GM19328 (cell line): Measurements from ENCODE around the gene SCAMP3.
"Not testable (repeated sequence)": the region's sequence is repeated elsewhere in the genome, so short reads cannot be mapped to it uniquely, and the experiment has no call there.

Experiments used
- ATAC-seq: cut with Tn5 transposase; IDR thresholded peaks from one replicate; pipeline ENCODE4 v1.9.1; 2021; ENCODE audit warnings: mild to moderate bottlenecking, moderate library complexity; ENCODE audit not compliant: unreplicated experiment

The SCAMP3 gene

DNA sequence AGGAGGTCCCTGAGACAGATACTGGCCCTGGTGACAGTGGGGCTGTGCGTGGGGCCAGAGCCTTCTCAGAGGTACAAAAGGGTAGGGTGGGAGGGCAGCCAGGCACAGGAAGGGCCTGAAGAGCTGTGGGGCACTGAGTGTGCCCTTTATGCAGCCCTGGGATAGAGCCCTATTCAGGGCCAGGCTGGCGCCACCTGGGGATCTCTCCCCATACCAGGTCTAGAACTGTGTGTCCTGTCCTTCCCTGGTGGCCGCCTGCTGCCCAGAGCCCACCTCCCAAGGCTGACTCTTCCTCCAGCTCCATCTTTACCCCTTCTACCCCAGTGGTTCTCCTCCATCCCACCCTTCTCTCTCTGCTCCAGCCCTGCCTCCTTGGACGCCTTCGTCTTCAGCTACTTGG lies 28.7 kb downstream of the SCAMP3 start:
- ATAC-seq: not testable (repeated sequence)

DNA sequence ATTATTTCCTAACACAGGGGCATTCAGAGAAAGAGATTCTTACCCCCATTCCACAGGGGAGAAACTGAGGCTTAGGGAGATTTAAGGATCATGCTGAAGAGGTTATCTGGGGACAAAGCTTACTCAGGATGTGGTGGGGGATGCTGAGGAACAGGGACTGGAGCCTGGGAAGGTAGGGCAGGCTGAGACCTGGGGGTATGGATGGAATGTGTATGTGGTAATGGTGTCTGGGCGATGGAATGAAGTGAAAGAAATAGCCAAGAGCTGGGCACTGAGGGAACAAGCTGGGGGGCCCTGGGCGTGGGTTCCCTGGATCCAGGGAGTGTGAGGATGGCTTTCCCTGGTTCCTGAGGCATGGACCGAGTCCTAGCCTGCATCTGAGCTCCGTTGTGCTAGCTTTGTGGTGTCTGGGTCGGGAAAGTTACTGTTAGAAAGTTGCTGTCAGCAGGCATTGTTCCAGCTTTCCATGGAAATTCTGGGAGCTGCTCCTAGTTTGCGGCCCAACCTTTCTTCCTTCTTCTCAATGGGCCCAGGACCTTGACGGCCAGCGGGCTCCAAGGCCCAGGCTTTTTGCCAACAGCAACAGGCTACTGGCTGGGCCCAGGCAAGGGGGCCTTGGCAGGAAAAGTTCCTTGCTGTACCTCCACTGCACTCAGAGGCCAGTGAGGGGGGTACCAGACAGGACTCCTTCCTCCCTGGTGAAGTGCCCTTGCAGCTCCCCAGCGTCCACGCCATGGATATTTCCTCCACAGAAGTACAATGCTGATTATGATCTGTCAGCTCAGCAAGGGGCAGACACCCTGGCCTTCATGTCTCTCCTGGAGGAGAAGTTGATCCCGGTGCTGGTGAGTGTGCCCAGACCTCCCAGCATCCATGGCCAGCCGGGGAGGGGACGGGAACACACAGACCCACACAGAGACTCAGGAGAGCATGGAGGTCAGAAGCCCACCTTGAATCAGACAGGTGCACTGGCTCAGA lies 29.9 kb downstream of the SCAMP3 start:
- not testable (repeated sequence) for ATAC-seq

DNA sequence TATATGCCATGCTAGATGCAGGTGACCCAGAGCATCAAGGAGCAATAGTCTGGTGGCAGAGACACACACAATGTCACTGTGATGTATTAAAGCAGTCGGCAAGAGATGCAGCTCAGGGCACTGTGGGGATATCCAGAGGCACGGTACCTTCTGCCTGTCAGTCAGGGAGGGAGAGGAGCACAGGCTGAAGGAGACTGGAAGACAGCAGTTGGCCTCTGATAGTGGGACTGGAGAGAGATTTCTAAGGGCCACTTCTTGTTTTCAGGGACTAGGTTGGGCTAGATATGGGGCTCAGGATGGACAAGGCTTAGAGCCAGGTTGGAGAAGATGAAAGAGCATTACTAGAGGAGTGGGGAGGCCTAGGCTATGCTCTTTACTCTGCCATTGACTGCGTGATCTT lies 30.9 kb downstream of the SCAMP3 start:
- not testable (repeated sequence) for ATAC-seq

DNA sequence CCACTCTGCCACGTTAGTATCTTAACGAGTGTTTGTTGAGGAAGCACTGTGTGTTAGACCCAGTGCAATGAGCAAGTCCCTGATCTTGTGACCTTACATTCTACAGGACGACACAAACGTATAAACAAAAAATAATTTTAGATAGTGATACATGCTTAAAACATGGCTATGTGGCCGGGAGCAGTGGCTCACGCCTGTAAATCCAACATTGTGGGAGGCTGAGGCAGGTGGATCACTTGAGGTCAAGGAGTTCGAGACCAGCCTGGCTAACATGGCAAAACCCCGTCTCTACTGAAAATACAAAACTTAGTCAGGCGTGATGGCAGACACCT lies 34.1 kb downstream of the SCAMP3 start:
- ATAC-seq: no peak

DNA sequence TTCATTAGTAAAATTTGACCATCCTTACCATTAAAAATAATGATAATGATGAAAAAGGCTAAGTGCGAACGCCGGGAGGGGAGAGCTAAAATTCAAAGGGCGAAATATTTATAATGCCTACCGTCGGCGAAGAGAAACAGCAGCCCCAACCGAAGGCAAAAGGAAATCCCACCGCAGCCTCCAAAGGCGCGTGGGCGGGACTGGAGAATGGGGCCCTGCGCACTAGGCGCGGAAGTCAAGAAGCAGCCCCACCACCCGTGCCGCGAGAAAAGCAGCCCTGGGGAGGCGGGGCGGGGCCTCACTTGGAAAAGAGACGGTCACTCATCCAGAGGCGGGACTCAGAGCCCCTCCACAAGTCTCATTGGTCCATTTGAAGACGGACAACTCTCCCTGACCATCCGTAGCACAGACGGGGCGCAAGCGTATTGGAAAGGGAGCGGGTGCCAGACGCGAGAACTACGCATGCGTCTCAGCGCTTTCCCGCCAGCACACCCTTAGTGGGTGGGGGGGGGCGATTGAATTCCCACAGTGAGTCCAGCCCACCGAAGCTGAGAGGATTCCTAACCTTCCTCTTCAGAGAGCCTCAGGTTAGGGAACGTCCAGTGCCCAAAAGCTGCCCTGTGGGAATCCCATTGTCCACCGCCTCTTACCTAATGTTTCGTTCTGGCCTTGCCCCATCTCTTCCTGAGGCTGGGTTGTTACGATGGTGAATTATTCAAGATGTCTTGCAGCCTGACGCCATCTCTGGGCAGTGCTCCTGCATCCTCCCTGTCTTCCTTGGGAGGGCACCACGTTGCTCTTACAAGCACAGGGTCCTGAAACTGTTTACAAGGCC lies 34.7 kb downstream of the SCAMP3 start:
- ATAC-seq: peak; percentile 92

DNA sequence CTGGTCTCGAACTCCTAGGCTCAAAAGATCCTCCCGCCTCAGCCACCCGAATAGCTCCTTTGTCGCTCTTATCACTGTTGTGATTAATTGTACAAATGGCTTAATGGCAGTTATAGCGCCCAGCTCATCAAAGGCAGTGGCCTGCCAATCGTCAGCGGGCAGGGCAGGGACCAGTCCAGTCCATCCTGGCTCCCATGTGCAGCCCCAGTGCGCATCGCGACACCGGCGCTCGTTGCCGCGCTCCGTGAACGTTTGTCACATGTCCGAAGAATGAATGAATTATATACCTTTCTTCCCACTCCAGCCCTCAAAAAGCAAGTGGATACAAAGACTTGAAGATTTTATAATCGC lies 35.3 kb downstream of the SCAMP3 start:
- no peak for ATAC-seq

DNA sequence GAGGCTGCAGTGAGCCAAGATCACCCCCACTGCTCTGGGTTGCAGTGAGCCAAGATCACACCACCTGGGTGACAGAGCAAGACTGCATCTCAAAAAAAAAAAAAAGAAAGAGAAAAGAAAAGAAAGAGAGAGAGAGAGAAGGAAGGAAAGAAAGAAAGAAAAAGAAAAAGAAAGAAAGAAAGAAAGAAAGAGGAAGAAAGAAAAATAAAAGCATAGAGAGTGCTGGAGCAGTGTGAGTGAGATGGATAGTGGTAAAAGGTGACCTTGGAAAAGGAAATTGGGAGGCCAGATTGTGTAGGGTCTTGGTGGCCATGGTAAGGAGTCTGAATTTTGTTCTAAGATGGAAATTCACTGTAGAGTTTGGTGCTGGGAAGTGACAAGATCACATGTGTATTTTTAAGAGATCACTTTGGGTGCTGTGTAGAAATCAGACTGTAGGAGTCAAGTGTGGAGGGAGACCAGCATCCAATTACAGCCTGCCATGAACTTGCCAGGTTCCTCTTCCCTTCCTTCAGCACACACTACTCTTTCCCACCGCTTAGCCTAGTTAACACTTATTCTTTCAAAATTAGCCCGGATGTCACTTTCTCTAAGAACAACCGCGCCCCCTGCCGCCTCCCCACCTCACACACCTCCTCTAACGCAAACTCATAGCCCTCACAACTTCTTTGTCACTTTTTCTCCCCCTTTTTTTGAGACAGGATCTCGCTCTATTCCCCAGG lies 35.8 kb downstream of the SCAMP3 start:
- ATAC-seq: no peak

DNA sequence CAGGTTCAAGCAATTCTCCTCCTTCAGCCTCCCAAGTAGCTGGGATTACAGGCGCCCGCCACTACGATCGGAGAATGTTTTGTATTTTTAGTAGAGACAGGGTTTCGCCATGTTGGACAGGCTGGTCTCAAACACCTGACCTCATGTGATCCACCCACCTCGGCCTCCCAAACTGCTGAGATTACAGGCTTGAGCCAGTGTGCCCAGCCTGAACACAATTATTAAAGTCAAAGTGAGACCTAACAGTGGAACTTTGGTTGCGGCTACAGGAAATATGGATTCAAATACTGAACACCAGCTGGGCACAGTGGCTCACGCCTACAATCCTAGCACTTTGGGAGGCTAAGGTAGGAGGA lies 36.8 kb downstream of the SCAMP3 start:
- not testable (repeated sequence) for ATAC-seq

DNA sequence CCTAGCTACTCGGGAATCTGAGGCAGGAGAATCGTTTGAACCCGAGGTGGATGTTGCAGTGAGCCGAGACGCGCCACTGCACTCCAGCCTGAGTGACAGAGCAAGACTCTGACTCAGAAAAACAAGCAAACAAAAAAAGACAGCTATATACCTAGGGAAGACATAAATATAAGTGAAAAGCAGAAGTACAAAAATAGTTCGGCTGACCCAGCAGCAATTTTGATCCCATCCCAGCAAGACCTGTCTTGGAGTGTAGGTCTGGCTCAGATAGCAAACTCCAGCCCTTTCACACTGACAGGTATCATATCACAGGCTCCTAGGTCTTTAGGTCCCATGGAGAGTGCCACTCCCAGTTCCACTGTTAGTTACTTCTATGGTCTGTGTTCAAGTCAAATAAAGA lies 39.1 kb downstream of the SCAMP3 start:
- no peak for ATAC-seq

DNA sequence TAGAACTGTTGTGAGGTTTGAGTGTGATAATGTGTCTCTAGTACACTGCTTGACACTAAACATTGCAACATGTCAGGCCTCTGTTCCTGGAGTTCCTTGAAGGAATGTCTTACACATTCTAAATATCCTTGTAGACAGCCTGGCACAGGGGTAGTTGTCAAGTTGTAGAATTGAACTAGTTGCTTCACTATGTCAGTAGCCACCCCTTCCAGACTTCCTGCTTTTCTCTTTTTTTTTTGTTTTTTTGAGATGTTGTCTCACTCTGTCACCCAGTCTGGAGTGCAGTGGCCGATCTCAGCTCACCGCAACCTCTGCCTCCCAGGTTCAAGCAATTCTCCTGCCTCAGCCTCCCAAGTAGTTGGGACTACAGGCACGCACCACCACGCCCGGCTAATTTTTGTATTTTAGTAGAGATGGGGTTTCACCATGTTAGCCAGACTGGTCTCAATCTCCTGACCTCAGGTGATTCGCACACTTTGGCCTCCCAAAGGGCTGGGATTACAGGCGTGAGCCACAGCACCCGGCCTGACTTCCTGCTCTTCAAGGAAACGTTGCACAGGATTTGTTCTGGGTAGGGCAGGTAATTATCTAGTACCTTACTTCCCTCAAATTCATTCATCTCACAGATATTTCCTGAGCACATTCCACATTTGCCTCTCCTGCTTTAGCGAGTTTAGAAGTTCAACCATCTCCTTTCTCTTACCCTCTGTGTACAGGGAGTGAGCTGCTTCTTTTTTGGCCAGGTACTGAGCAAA lies 41.8 kb downstream of the SCAMP3 start:
- not testable (repeated sequence) for ATAC-seq

DNA sequence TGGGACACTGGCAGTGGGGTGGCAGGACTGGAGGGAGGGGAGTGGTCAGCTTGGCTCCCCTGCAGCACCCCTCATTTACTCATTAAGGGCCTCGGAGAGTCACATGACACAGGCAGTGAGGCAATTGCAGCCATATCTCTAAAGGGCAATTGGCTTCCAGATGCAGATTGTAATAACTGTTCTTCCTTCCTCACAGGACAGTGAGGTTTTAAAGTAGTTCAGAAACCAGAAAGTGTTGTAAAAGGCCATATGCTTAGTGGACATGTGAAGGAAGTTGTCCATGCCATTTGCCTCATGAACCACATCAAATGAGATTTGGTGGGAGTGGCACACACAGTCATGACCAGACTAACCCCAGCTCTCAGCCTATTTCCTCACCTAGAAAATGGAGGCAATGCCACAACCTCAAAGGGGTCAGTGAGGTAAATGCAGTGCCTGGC lies 42.5 kb downstream of the SCAMP3 start:
- no peak for ATAC-seq

DNA sequence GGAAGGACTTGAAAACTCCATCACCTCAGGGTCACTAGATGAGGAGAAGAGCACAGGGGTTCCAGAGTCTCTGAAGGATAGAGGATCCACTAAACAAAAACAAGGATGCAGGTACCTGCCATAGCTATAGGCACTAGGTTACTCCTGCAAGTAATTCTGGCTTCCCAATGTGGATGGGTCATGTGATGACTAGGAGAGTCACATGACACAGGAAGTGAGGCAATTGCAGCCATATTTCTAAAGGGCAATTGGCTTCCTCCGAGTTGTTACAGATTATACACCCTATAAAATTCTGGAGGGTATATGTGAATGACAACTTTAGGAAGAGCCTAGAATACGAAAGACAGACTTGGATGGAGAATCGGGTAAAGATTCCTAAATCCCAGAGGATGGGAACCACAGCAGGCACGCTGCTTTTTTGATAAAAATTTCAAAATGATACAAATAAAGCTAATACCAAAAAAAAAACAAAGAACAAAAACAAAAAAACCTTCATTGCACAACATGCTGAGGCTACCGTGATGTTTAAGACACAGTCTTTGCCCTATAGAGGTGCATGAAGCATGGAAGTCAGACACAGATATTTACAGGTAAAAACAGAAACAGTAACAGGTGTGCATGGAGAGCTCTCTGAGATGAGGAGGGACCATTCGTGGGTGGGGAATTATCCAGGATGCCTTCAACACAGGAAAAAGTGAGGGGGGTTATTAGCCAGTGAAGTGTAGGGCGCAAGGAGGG lies 43.1 kb downstream of the SCAMP3 start:
- ATAC-seq: no peak

DNA sequence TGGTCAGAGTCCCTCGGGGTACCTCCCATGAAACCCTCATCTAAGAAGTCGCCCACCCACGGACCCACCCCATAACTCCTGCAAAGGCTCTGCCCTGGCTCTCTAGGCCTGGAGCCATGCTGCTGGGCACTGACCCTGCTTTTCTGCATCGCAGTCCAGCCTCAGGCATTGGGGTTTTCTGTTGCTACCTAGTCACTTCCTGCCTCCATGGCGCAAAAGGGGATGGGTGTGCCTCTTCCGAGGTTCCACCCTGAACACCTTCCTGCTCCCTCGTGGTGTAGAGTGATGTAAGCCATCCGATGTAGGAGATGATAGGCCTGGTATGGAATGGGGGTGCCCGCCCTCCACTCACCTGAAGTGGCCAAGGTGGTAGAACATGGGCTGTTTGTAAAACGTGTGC lies 47.5 kb downstream of the SCAMP3 start:
- ATAC-seq: not testable (repeated sequence)

DNA sequence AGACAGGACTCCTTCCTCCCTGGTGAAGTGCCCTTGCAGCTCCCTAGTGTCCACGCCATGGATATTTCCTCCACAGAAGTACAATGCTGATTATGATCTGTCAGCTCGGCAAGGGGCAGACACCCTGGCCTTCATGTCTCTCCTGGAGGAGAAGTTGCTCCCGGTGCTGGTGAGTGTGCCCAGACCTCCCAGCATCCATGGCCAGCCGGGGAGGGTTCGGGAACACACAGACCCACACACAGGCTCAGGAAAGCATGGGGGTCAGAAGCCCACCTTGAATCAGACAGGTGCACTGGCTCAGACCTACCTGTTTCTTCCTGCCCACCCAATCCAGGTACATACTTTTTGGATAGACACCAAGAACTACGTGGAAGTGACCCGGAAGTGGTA lies 50.1 kb downstream of the SCAMP3 start:
- ATAC-seq: not testable (repeated sequence)

DNA sequence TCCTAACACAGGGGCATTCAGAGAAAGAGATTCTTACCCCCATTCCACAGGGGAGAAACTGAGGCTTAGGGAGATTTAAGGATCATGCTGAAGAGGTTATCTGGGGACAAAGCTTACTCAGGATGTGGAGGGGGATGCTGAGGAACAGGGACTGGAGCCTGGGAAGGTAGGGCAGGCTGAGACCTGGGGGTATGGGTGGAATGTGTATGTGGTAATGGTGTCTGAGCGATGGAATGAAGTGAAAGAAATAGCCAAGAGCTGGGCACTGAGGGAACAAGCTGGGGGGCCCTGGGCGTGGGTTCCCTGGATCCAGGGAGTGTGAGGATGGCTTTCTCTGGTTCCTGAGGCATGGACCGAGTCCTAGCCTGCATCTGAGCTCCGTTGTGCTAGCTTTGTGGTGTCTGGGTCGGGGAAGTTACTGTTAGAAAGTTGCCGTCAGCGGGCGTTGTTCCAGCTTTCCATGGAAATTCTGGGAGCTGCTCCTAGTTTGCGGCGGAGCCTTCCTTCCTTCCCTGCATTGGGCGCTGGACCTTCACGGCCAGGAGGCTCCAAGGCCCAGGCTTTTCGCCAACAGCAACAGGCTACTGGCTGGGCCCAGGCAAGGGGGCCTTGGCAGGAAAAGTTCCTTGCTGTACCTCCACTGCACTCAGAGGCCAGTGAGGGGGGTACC lies 50.6 kb downstream of the SCAMP3 start:
- not testable (repeated sequence) for ATAC-seq

DNA sequence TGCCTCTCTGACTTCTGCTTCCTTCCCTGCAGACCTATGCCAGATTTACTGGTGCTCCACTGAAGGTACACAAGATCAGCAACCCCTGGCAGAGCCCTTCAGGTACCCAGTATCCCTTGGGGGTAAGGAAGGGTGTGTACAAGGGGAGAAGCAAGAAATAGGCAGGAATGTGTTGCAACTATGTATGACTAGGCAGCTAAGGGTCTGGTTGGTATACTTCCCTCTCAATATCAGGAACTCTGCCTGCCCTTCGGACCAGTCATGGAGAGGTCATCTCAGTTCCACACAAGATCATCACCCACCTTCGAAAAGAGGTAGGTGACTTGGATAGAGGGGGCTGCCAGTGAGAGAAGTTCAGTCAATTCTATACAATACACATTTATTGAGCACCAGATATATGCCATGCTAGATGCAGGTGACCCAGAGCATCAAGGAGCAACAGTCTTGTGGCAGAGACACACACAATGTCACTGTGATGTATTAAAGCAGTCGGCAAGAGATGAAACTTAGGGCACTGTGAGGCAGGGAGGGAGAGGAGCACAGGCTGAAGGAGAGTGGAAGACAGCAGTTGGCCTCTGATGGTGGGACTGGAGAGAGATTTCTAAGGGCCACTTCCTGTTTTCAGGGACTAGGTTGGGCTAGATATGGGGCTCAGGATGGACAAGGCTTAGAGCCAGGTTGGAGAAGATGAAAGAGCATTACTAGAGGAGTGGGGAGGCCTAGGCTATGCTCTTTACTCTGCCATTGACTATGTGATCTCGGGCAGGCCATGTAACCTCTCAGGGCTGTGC lies 51.7 kb downstream of the SCAMP3 start:
- ATAC-seq: no peak

DNA sequence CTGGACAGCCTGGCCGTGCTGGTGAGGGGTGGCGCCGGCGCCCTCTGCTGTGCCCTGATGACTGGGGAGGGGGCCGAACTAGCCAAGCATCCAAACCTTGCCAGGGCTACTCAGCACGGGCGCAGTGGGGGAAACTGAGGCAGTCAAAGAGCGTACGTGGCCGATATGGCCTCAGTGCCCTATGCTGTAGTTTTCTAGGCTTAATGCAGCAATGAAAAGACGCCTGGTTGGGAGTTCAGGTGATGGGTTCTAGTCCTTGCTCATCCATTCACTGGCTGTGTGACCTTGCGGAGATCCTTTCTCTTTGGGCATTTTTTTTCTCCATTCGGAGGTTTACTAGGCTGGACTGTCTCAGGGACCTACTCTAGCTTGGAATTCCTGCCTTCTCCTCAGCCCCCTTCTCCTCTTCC lies 52.8 kb downstream of the SCAMP3 start:
- ATAC-seq: no peak

DNA sequence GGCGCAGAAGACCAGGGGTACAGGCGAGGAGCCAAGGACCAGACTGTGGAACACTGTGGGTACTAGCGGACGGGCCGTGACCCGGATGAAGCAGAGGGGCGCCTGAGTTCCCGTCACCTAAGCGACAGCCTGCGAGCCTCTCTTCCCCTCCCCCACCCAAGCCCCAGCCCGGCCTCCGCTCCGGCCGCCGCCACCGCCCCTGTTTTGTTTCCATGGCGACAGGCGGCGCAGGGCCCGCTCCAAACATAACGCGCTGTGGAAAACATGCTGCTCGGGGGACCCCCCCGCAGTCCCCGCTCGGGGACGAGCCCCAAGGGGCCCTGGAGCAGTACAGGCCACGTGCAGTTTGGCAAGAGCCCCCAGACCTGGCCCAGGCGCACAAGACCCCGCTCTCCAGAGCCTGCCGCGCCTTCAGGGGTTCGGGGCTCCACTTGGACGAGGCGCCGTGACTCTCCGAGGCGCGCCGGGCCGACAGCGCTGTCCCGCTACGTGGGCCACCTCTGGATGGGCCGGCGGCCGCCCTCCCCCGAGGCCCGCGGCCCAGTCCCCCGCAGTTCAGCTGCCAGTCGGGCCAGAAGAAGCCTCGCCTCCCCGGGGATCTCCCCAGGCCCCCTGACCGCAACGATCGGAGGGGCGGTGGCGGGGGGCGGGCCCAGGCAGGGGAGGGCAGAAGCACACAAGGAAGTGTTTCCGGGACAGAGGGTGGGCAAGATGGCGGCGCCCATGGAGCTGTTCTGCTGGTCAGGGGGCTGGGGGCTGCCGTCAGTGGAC lies 53.4 kb downstream of the SCAMP3 start, which contains the start of gene MTX1:
Gene MTX1, plus strand, starts transcription at position 155 of the 771 bp plus-strand sequence. Its CDS starts 110 bp downstream, at position 265.
- no peak for ATAC-seq
